ENCODE results near the gene SENP3.

The SENP3 gene

DNA sequence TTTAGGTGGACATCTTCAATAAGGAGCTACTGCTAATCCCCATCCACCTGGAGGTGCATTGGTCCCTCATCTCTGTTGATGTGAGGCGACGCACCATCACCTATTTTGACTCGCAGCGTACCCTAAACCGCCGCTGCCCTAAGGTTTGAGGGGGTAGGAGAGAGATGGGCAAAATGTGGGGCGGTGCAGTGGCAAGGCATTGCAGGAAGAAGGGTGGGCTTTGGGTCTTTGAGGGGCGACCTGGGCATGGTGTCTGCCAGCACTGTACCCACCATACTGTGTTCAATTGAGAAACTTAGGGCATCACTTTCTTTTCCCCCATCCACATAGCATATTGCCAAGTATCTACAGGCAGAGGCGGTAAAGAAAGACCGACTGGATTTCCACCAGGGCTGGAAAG, 8.6 kb downstream of the SENP3 start:
- no peak for DNase-seq (ENCODE audit: low read depth)
- TF ChIP-seq, protein P1, sequence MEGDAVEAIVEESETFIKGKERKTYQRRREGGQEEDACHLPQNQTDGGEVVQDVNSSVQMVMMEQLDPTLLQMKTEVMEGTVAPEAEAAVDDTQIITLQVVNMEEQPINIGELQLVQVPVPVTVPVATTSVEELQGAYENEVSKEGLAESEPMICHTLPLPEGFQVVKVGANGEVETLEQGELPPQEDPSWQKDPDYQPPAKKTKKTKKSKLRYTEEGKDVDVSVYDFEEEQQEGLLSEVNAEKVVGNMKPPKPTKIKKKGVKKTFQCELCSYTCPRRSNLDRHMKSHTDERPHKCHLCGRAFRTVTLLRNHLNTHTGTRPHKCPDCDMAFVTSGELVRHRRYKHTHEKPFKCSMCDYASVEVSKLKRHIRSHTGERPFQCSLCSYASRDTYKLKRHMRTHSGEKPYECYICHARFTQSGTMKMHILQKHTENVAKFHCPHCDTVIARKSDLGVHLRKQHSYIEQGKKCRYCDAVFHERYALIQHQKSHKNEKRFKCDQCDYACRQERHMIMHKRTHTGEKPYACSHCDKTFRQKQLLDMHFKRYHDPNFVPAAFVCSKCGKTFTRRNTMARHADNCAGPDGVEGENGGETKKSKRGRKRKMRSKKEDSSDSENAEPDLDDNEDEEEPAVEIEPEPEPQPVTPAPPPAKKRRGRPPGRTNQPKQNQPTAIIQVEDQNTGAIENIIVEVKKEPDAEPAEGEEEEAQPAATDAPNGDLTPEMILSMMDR (IDR thresholded peaks at IDR 0.05; ENCODE audit: control insufficient read depth, insufficient read depth, low read depth, low read length, missing control alignments), result no peak
- H3K4me3 ChIP-seq (ENCODE audit: control insufficient read depth, low read depth, low read length), result no peak overlapping the region

DNA sequence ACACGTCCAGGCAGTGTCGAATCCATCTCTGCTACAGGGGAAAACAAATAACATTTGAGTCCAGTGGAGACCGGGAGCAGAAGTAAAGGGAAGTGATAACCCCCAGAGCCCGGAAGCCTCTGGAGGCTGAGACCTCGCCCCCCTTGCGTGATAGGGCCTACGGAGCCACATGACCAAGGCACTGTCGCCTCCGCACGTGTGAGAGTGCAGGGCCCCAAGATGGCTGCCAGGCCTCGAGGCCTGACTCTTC, 10.5 kb downstream of the SENP3 start:
- TF ChIP-seq, protein P1 (IDR thresholded peaks at IDR 0.05; ENCODE audit: control insufficient read depth, insufficient read depth, low read depth, low read length, missing control alignments), result no peak
- DNase-seq (ENCODE audit: low read depth), result no peak
- H3K4me3 ChIP-seq (ENCODE audit: control insufficient read depth, low read depth, low read length), result peak overlapping the region; percentile 55

DNA sequence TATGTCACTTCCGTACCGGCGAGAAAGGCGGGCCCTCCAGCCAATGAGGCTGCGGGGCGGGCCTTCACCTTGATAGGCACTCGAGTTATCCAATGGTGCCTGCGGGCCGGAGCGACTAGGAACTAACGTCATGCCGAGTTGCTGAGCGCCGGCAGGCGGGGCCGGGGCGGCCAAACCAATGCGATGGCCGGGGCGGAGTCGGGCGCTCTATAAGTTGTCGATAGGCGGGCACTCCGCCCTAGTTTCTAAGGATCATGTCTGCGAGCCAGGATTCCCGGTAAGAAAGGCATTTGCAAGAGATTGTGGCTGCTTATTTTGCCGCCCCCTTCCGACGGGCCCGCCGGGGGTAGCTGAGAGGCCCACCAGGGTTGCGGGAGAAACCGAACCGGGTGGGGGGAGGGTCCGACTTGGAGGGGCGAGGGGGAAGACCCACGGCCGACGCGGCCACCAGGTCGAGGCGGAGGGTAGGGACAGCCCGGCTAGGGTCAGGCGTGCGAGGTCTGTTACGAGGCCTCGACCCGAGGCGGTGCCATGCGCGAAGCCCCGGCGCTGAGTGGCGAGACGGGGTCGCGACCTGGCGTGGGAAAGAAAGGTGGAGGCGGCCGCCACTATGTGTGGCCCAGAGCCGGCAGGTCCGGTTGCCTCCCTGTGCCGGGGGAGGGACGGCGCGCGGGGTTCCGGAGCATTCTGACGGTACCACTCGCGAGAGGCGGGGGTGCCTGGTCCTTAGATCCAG, 11.0 kb downstream of the SENP3 start:
- peak overlapping the region; percentile 75 for H3K4me3 ChIP-seq (ENCODE audit: control insufficient read depth, low read depth, low read length)
- DNase-seq (ENCODE audit: low read depth), result peak; percentile 97
- TF ChIP-seq, protein P1 (IDR thresholded peaks at IDR 0.05; ENCODE audit: control insufficient read depth, insufficient read depth, low read depth, low read length, missing control alignments), result no peak

DNA sequence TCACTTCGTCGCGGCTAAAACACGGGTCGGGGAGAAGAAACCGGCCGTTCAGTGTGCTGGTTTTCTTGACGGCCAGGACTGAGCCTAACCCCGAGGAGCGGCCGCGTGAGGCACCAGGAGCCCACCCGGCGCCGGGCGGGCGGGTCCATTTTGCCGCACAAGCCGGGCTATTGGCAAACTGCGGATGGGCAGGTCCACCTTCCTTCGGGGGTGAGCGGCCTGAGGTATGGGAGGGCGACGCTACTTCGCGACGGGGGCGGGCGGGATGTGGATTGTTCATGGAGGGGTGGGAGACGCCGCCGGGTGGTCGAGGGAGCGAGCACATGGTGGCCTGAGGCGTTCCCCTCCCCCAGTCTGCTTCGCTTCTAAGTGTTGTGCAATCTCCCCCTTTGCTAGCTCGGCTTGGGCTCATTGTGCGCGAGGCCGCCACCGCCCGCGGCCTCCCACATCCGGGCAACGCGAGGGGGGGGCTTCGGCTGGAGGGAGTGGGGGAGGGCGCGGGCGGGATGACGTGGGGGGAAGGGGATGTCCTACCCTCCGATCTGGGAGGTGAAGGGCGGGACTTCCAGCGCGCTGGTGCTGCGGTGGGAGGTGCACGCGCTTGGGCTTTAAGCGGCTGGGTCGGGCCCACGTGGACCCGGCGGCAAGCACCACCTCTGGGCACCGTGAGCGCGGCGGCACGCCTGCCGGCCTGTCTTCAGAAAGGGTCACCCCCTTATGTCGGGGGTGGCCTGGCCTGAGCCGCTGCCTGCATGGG, 11.8 kb downstream of the SENP3 start:
- TF ChIP-seq, protein P1 (IDR thresholded peaks at IDR 0.05; ENCODE audit: control insufficient read depth, insufficient read depth, low read depth, low read length, missing control alignments), result no peak
- H3K4me3 ChIP-seq (ENCODE audit: control insufficient read depth, low read depth, low read length), result peak overlapping the region; percentile 75
- DNase-seq (ENCODE audit: low read depth), result peak; percentile 71

DNA sequence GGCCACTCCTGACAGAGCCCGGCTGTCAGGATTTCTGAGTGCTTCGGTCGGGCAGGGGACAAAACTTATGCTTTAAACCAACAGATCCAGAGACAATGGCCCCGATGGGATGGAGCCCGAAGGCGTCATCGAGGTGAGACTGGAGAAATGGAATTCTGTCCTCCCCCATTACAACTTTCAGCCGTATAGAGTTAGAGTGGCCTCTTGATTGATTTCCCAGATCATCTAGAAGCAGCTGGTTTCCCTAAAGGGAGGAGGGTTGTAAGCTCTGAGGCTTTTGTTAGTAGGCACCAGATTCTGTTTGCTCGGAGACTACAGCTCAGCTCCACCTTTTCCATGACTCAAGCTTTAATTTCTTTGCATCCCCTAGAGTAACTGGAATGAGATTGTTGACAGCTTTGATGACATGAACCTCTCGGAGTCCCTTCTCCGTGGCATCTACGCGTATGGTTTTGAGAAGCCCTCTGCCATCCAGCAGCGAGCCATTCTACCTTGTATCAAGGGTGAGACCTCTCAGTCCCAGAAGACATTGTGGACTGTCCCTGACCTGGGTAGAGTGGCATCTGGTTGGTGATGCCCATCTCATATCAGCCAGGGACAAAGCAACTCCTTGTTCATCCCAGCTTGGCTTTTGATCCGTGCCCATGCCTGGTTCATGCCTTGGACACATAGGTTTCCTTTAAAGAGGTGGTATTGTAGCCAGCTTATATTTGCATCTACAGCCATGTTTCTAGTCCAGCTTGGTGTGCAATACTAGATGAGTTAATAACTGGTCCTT, 12.6 kb downstream of the SENP3 start:
- TF ChIP-seq, protein P1 (IDR thresholded peaks at IDR 0.05; ENCODE audit: control insufficient read depth, insufficient read depth, low read depth, low read length, missing control alignments), result no peak
- DNase-seq (ENCODE audit: low read depth), result no peak
- peak overlapping the region; percentile 75 for H3K4me3 ChIP-seq (ENCODE audit: control insufficient read depth, low read depth, low read length)

DNA sequence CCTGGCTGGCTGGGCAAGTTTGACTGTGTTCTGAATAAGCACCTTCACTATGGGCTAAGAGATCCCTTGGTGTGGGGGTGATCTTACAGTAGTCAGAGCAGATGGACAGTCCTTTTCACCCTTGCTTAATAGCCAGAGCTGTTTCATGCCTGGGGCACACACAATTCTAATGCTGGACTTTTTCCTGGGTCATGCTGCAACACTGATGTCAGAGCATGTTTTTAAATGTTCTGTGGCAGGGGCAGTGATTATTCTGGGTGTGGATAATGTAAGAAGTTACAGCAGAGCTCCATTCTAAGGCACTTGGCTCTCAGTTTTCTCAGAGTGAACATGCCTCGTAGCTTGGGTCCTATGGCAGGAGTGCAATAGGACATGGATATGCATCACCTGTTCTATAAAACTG, 13.8 kb downstream of the SENP3 start:
- DNase-seq (ENCODE audit: low read depth), result no peak
- peak overlapping the region; percentile 75 for H3K4me3 ChIP-seq (ENCODE audit: control insufficient read depth, low read depth, low read length)
- TF ChIP-seq, protein P1 (IDR thresholded peaks at IDR 0.05; ENCODE audit: control insufficient read depth, insufficient read depth, low read depth, low read length, missing control alignments), result no peak
